RWPE1 (cell line): ENCODE results near the gene RAP1GAP.
A peak's percentile ranks its signal among the peaks of the same experiment; 100 is the strongest.

Experiments
- CTCF ChIA-PET: fragments of 350-600 bp; sonication (Branson Sonifier 250); formaldehyde crosslinking; extraction: SDS; loops from one replicate; lab custom pipeline; 2021; lab: Yijun Ruan, JAX
- POLR2A ChIA-PET: fragments of 400-600 bp; formaldehyde crosslinking; extraction: SDS; loops from one replicate; lab custom pipeline; 2020; ENCODE audit warnings: antibody characterized with exemption; ENCODE audit not compliant: low non-redundant PET; lab: Yijun Ruan, JAX
- DNase-seq: peaks from one replicate; pipeline ENCODE4 v3.0.0; 2012; ENCODE audit warnings: low spot score
- H3K27ac ChIP-seq: fragments of 450-650 bp; 2 replicates; pipeline ENCODE4 v1.5.1; 2017
- TF ChIP-seq, protein P1 (sequence below): fragments of 450-650 bp; conservative IDR thresholded peaks from 2 replicates; pipeline ENCODE4 v1.5.1; 2017; ENCODE audit warnings: low read depth, mild to moderate bottlenecking

Gene RAP1GAP

DNA sequence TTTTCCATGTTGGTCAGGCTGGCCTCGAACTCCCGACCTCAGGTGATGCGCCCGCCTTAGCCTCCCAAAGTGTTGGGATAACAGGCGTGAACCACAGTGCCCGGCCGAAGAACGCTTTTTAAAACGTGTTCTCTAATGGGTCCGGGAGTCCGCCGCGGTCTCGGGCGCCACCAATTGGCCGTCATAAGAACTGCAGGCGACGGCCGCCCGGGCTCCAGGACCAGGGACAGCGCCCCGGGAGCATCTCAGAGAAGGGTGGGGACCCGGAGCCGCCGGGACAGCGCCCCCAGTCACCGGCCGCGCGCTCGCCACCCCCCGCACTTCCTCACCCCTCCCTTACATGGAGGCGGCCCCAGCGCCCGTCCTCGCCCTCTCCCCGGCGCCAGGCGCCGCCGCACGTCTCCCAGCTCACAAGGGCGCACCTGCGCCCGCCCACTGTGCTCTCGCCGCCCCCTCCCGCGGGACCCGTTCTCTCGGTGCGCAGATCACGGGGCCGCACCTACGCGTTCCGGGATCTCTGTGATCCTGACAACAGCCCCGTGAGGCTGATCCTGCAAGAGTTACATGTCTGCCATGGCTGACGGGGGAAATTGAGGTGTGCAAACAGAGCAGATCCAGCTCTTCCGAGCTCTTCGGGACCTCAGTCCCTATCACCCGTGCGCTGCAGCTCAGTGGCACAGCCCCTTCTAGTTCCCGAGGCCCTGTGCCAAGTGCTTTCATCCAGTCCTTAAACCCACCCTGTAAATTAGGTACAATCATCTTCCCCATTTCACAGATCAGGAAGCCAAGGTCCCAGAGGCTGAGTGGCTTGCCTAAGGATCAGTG, 9.8 kb downstream of the RAP1GAP start:
- CTCF ChIA-PET = interaction anchor here (0.6 to 1.5 kb wide), 11 partner anchors 15 to 426 kb away, joined by 3 to 13 read pairs (median 5); no protein-coding TSS in a partner anchor
- POLR2A ChIA-PET = interaction anchor here (0.5 kb wide), 1 partner anchor 169 kb away, joined by 6 read pairs; no protein-coding TSS in a partner anchor
- no peak overlapping the region for H3K27ac ChIP-seq
- DNase-seq = peak; percentile 88
- TF ChIP-seq, protein P1, sequence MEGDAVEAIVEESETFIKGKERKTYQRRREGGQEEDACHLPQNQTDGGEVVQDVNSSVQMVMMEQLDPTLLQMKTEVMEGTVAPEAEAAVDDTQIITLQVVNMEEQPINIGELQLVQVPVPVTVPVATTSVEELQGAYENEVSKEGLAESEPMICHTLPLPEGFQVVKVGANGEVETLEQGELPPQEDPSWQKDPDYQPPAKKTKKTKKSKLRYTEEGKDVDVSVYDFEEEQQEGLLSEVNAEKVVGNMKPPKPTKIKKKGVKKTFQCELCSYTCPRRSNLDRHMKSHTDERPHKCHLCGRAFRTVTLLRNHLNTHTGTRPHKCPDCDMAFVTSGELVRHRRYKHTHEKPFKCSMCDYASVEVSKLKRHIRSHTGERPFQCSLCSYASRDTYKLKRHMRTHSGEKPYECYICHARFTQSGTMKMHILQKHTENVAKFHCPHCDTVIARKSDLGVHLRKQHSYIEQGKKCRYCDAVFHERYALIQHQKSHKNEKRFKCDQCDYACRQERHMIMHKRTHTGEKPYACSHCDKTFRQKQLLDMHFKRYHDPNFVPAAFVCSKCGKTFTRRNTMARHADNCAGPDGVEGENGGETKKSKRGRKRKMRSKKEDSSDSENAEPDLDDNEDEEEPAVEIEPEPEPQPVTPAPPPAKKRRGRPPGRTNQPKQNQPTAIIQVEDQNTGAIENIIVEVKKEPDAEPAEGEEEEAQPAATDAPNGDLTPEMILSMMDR = peak; percentile 95

DNA sequence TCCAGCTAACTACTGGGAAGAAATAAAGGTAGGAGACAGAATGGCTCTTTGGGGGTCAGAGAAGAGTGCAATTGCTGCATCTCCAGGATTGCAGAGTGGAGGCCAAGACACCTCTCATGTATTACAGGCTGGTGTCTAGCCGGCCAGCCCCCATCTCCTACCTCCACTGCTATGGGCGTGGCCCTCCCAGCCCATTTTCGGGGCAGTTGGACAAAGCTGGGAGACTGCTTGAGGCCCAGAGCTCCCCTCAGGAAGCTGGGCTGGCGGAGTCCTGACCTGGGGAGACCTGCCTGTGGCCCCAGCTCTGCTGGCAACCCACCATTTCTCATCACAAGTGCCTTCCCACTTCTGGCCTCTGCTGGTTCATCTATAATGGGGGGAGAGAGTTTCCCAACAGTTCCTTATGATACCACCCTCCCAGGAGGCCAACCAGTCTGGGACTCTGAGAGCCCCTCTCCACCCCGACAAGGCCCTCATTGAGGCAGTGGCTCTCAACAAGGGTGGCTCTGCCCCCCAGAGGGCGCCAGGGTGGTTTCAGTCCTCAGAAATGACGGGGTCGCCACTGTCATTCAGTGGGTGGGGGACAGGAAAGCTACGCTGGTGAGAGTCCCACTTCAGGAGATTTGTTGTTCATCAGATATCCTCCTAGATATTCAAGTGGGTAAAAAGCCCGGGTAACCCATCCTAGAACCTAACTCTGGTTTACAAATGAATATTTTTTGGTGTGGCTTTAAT, 11.5 kb downstream of the RAP1GAP start:
- POLR2A ChIA-PET = no interaction called here
- TF ChIP-seq, protein P1 = no peak
- CTCF ChIA-PET = interaction anchor here (0.6 to 1.4 kb wide), 5 partner anchors 13 to 419 kb away, joined by 3 to 6 read pairs (median 3); no protein-coding TSS in a partner anchor
- H3K27ac ChIP-seq = no peak overlapping the region
- no peak for DNase-seq

DNA sequence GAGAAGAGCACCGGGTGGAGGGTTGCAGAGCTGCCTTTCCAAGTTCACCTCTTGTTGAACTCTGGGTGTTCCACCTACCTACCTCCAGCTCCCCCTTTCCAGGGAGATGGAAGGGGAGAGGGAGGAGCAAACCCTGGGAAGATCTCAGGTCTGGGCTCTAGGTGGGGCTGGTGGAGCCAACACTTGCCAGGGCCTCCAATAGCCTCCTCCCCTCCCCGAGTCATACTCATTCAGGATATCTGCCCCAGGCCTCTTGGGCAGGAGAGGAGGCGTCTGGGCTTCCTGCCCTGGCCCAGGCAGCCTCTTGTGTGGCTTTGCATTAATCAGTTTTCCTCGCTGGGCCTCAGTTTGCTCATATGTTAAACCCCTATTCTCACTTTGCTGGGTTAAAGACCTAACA, 13.4 kb downstream of the RAP1GAP start:
- TF ChIP-seq, protein P1 = no peak
- H3K27ac ChIP-seq = no peak overlapping the region
- POLR2A ChIA-PET = no interaction called here
- CTCF ChIA-PET = interaction anchor here (1.2 kb wide), 1 partner anchor 287 kb away, joined by 4 read pairs; no protein-coding TSS in a partner anchor
- DNase-seq = peak; percentile 63

DNA sequence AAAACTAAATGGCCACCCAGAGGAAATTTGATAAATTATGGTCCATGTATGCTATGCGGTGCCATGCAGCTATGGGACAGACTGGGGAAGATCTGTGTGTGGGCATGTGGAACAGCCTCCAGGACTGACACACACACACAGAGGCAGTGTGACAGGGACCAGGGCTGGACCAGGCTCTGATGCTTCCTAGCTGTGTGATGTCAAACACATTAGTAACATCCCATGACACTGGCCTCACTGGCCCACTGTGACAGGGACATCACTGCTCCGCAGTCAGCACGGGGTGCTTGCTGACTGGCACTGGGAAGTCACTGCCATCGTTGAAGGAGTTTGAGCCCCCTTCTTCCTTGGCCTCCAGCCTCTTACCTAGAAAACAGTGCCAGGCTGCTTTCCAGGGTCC, 13.9 kb downstream of the RAP1GAP start:
- H3K27ac ChIP-seq = no peak overlapping the region
- POLR2A ChIA-PET = no interaction called here
- CTCF ChIA-PET = interaction anchor here (1.2 kb wide), 1 partner anchor 286 kb away, joined by 4 read pairs; no protein-coding TSS in a partner anchor
- no peak for DNase-seq
- TF ChIP-seq, protein P1 = no peak

DNA sequence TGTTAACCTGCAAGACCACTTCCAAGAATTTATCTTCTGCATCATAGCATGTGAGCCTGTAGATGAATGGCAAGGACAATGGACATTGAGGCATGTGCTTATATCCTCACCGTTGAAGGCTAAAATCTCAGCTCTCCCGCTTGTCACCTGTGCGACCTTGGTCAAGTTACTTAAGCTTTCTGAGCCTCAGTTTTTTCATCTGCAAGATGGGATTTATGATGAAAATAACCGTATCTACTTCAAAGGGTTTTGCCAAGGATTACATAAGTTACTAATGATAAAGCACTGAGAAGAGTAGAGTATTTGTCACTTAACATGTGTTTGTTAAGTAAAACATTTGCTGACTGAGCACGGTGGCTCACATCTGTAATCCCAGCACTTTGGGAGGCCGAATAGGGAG, 14.9 kb downstream of the RAP1GAP start:
- H3K27ac ChIP-seq = no peak overlapping the region
- CTCF ChIA-PET = no interaction called here
- TF ChIP-seq, protein P1 = no peak

DNA sequence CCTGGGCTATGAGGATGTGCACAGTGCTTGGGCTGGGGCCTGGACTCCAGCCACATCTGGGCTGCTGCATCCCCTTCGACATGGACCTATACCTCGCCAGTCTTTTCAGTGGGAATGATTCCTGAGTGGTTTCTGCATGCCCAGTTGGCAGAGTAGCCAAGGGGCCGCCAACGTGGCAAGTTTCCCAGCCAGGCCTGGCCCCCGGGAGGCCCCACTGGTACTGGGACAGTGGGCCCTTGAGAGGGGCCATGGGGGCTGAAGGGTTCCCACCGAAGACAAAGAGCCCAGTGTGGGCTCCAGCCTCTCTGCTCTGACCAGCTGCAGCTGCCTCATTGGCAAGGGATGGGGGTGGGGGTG, 15.4 kb downstream of the RAP1GAP start:
- CTCF ChIA-PET = no interaction called here

More for the DNA sequence above, 14.9 kb downstream of the RAP1GAP start:
- POLR2A ChIA-PET = no interaction called here
- no peak for DNase-seq

More for the DNA sequence above, 15.4 kb downstream of the RAP1GAP start:
- TF ChIP-seq, protein P1 = no peak
- DNase-seq = no peak
- no peak overlapping the region for H3K27ac ChIP-seq
- POLR2A ChIA-PET = no interaction called here
